HL-60 (cell line): ENCODE results near the gene TMEM95.
"Not testable (repeated sequence)": the region's sequence is repeated elsewhere in the genome, so short reads cannot be mapped to it uniquely, and the experiment has no call there.

ENCODE experiments used
- DNase-seq, 2 experiments: peaks; one replicate each; pipeline ENCODE4 v3.0.0-alpha.2; 2010 to 2020; ENCODE audit warnings: low read depth in 1 of 2, low spot score in 1 of 2
- H3K27ac ChIP-seq: fragments of 250-450 bp; sonication (Bioruptor Pico); replicated peaks from 2 replicates; pipeline ENCODE4 v1.5.1; 2020; ENCODE audit warnings: mild to moderate bottlenecking, moderate library complexity
- H3K27me3 ChIP-seq: fragments of 250-450 bp; sonication (Bioruptor Pico); 2 replicates; pipeline ENCODE4 v1.5.1; 2021; ENCODE audit warnings: mild to moderate bottlenecking, moderate library complexity; ENCODE audit not compliant: insufficient read depth, poor library complexity, severe bottlenecking
- H3K4me3 ChIP-seq: replicated peaks from 2 replicates; pipeline ENCODE4 v1.5.1; 2011; ENCODE audit warnings: mild to moderate bottlenecking, control low read depth, low read length; ENCODE audit not compliant: insufficient read depth
- CTCF ChIP-seq: IDR thresholded peaks from one replicate; pipeline ENCODE4 v1.5.1; 2011; ENCODE audit warnings: low read length, control low read depth, inconsistent platforms; ENCODE audit not compliant: insufficient read depth
- GABPA ChIP-seq: IDR thresholded peaks from 2 replicates; pipeline ENCODE4 v1.6.1; 2012; ENCODE audit warnings: low read depth
- POLR2AphosphoS5 ChIP-seq: IDR thresholded peaks from 2 replicates; pipeline ENCODE4 v1.6.1; 2012; ENCODE audit warnings: low read depth
- REST ChIP-seq: IDR thresholded peaks from 2 replicates; pipeline ENCODE4 v1.6.1; 2012; ENCODE audit warnings: low read depth; ENCODE audit not compliant: insufficient replicate concordance
- SPI1 ChIP-seq: IDR thresholded peaks from 2 replicates; pipeline ENCODE4 v1.6.1; 2012; ENCODE audit warnings: low read depth, mild to moderate bottlenecking, borderline replicate concordance

Gene TMEM95

GRCh38 chr17:7363311-7363710, 8.4 kb downstream of the TMEM95 start:
- no peak for TF ChIP-seq POLR2AphosphoS5
- TF ChIP-seq CTCF: no peak
- TF ChIP-seq SPI1: no peak
- no peak for TF ChIP-seq REST
- no peak for TF ChIP-seq GABPA
- DNase-seq: no peak

GRCh38 chr17:7365963-7366362, 11.0 kb downstream of the TMEM95 start:
- not testable (repeated sequence) for H3K27me3 ChIP-seq, DNase-seq, H3K27ac ChIP-seq, H3K4me3 ChIP-seq

More at GRCh38 chr17:7363311-7363710, 8.4 kb downstream of the TMEM95 start:
- H3K27ac ChIP-seq: no peak overlapping the region
- no peak overlapping the region for H3K4me3 ChIP-seq
- H3K27me3 ChIP-seq: no peaks in the 10 kb centered on the region

GRCh38 chr17:7367083-7367482, 12.1 kb downstream of the TMEM95 start:
- no peak for TF ChIP-seq POLR2AphosphoS5
- no peak for TF ChIP-seq CTCF
- TF ChIP-seq SPI1: no peak
- no peak for TF ChIP-seq REST
- no peak for TF ChIP-seq GABPA
- DNase-seq: no peak

GRCh38 chr17:7367918-7368598, 13.1 kb downstream of the TMEM95 start:
- no peak for DNase-seq
- no peaks in the 10 kb centered on the region for H3K27me3 ChIP-seq
- no peak overlapping the region for H3K27ac ChIP-seq
- TF ChIP-seq CTCF (no peak), POLR2AphosphoS5 (no peak), SPI1 (no peak), GABPA (no peak), REST (no peak)
- no peak overlapping the region for H3K4me3 ChIP-seq

More at GRCh38 chr17:7367083-7367482, 12.1 kb downstream of the TMEM95 start:
- Histone ChIP-seq H3K4me3 (no peak overlapping the region), H3K27ac (no peak overlapping the region), H3K27me3 (no peaks in the 10 kb centered on the region)

GRCh38 chr17:7368599-7368994, 13.6 kb downstream of the TMEM95 start:
- not testable (repeated sequence) for H3K27me3 ChIP-seq, H3K27ac ChIP-seq, H3K4me3 ChIP-seq, DNase-seq
